MM.1S (cell line): ENCODE results near the gene MSI2.

Experiments used
- DNase-seq: peaks from one replicate; pipeline ENCODE4 v3.0.0-alpha.2; 2015
- H2AFZ ChIP-seq: fragments of 300-600 bp; sonication (generic); 2 replicates; pipeline ENCODE4 v1.6.0; 2016; ENCODE audit warnings: antibody characterized with exemption, low read length
- H3F3A ChIP-seq: fragments of 300-600 bp; sonication (generic); 2 replicates; pipeline ENCODE4 v1.6.1; 2016; ENCODE audit warnings: mild to moderate bottlenecking, antibody characterized with exemption, low read length, moderate library complexity, mixed read lengths; ENCODE audit not compliant: insufficient read depth
- H3K27ac ChIP-seq: fragments of 300-600 bp; sonication (generic); 2 replicates; pipeline ENCODE4 v1.5.1; 2016; ENCODE audit warnings: mild to moderate bottlenecking, low read length
- H3K27me3 ChIP-seq: fragments of 300-600 bp; sonication (generic); replicated peaks from 2 replicates; pipeline ENCODE4 v1.6.0; 2016; ENCODE audit warnings: low read length; ENCODE audit not compliant: insufficient read depth
- H3K36me3 ChIP-seq: fragments of 300-600 bp; sonication (generic); replicated peaks from 2 replicates; pipeline ENCODE4 v1.6.1; 2016; ENCODE audit warnings: mild to moderate bottlenecking, low read length, mixed read lengths; ENCODE audit not compliant: insufficient read depth
- H3K4me1 ChIP-seq: fragments of 300-600 bp; sonication (generic); 2 replicates; pipeline ENCODE4 v1.6.1; 2016; ENCODE audit warnings: low read length, mixed read lengths
- H3K4me2 ChIP-seq: fragments of 300-600 bp; sonication (generic); 2 replicates; pipeline ENCODE4 v1.6.0; 2016; ENCODE audit warnings: low read depth, low read length
- H3K4me3 ChIP-seq: fragments of 300-600 bp; sonication (generic); 2 replicates; pipeline ENCODE4 v1.5.1; 2016; ENCODE audit warnings: low read length, mixed read lengths
- H3K79me2 ChIP-seq: fragments of 300-600 bp; sonication (generic); 2 replicates; pipeline ENCODE4 v1.6.1; 2016; ENCODE audit warnings: mixed run types, low read length, mixed read lengths
- H3K9ac ChIP-seq: fragments of 300-600 bp; sonication (generic); 2 replicates; pipeline ENCODE4 v1.6.1; 2016; ENCODE audit warnings: low read length, mixed read lengths
- H3K9me2 ChIP-seq: fragments of 300-600 bp; sonication (generic); replicated peaks from 2 replicates; pipeline ENCODE4 v1.6.1; 2016; ENCODE audit warnings: mild to moderate bottlenecking, low read length, mixed read lengths; ENCODE audit not compliant: insufficient read depth
- H3K9me3 ChIP-seq: fragments of 300-600 bp; sonication (generic); replicated peaks from 2 replicates; pipeline ENCODE4 v1.6.1; 2016; ENCODE audit warnings: mild to moderate bottlenecking, low read length, mixed read lengths; ENCODE audit not compliant: insufficient read depth
- H4K20me1 ChIP-seq: fragments of 300-600 bp; sonication (generic); 2 replicates; pipeline ENCODE4 v1.6.1; 2016; ENCODE audit warnings: mild to moderate bottlenecking, low read length, moderate library complexity, mixed read lengths; ENCODE audit not compliant: insufficient read depth
- EZH2 ChIP-seq: fragments of 300-600 bp; sonication (generic); optimal IDR thresholded peaks from 2 replicates; pipeline ENCODE3; 2017; ENCODE audit warnings: low read depth, mild to moderate bottlenecking, antibody characterized with exemption, low read length, mixed read lengths
- EZH2phosphoT487 ChIP-seq: fragments of 300-600 bp; sonication (generic); IDR thresholded peaks from 2 replicates; pipeline ENCODE4 v1.6.1; 2018; ENCODE audit warnings: antibody characterized with exemption, low read length
- TF ChIP-seq, protein P1 (sequence below): fragments of 300-600 bp; sonication (generic); IDR thresholded peaks from 2 replicates; pipeline ENCODE4 v1.5.1; 2016; ENCODE audit warnings: antibody characterized with exemption, low read length, mixed read lengths

The MSI2 gene

DNA sequence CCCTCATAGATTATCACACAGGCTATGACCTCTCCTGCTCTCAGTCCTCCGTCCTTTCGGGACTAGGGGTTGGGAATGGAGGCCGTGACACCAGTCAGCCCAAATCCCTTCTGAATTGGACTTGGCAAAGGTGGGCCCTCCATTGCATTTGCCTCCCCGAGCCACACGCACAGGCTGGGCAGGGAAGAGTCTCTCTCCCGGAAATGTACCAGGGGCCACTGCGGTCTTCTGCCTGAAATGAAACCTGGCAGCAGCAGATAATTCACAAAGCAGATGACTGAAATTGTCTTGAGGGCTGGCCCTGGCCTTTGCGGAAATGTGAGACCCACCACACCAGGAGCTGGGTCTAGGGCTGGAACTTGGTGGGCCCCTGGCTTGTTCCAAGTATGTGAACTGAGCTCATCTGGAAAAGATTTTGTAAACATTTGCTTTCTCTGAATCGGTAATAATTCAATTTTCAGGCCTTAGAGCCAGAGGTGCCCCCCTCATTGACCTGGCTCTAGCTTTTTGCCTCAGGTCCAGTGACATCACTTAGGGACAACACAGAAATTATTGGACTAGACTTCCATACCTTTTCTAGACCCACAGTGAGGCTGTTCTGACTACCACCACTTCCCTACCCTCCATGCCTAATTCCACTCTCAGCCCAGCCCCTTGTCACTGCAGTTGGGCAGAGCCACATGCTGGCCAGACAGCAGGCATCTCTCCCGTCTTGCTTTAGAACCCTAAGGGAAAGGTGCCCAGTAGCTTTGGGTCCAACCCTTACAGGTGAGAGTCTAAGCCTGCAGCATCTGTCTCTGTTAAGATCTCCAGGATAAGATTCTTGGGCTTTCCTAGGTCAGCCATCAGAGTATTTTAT lies 413.6 kb downstream of the MSI2 start:
- no peak for TF ChIP-seq EZH2phosphoT487
- TF ChIP-seq EZH2, result no peak
- TF ChIP-seq, protein P1, sequence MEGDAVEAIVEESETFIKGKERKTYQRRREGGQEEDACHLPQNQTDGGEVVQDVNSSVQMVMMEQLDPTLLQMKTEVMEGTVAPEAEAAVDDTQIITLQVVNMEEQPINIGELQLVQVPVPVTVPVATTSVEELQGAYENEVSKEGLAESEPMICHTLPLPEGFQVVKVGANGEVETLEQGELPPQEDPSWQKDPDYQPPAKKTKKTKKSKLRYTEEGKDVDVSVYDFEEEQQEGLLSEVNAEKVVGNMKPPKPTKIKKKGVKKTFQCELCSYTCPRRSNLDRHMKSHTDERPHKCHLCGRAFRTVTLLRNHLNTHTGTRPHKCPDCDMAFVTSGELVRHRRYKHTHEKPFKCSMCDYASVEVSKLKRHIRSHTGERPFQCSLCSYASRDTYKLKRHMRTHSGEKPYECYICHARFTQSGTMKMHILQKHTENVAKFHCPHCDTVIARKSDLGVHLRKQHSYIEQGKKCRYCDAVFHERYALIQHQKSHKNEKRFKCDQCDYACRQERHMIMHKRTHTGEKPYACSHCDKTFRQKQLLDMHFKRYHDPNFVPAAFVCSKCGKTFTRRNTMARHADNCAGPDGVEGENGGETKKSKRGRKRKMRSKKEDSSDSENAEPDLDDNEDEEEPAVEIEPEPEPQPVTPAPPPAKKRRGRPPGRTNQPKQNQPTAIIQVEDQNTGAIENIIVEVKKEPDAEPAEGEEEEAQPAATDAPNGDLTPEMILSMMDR, result no peak
- no peak overlapping the region for H3K27ac ChIP-seq

DNA sequence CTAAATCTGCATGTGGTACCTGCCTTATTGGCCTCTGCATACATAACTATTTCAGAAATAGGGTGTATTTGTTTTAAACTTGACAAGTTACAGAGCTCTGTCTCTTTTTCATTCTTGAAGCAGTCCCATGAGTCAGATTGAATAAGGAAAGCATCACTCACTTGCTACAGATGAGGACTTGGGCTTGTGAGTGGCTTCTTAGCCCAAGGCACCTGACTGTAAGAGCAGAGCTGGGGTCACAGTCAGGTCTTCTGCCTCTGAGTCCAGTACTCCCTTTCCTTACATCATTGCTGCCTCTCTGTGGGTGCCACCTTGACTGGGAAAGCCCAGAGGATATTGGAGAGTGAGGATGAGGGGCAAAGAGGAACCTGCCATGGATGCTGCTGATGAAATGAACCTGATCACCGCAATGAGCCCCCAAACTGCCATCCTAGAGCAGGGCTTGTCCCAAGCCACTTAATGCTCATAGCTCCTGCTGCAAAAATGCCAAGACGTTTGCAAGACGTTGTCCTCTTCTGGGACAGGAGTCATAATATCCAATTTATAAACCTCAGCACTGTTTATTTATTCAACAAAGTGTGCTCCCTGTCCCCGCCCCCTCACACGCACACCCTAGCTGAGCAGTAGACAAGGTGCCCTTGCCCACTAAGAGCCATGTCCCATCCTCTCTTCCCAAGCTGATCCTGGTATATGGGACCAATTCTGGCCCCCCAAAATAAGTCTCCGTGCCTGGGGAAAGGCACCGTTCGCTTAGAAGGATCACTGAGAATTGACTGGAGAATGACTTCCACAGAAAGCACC lies 414.6 kb downstream of the MSI2 start:
- no peak overlapping the region for H3K27ac ChIP-seq

More for the DNA sequence above, 413.6 kb downstream of the MSI2 start:
- no peaks in the 10 kb centered on the region for H3K27me3 ChIP-seq
- H4K20me1 ChIP-seq, result no peaks in the 10 kb centered on the region
- no peaks in the 10 kb centered on the region for H3K79me2 ChIP-seq
- no peaks in the 10 kb centered on the region for H3K9me3 ChIP-seq
- no peaks in the 10 kb centered on the region for H3K36me3 ChIP-seq
- DNase-seq, result no peak
- H3K9me2 ChIP-seq, result no peaks in the 10 kb centered on the region
- no peak overlapping the region for H3K4me2 ChIP-seq
- no peak overlapping the region for H2AFZ ChIP-seq
- no peak overlapping the region for H3K4me3 ChIP-seq
- H3K9ac ChIP-seq, result no peak overlapping the region
- no peaks in the 10 kb centered on the region for H3K4me1 ChIP-seq
- H3F3A ChIP-seq, result no peaks in the 10 kb centered on the region

DNA sequence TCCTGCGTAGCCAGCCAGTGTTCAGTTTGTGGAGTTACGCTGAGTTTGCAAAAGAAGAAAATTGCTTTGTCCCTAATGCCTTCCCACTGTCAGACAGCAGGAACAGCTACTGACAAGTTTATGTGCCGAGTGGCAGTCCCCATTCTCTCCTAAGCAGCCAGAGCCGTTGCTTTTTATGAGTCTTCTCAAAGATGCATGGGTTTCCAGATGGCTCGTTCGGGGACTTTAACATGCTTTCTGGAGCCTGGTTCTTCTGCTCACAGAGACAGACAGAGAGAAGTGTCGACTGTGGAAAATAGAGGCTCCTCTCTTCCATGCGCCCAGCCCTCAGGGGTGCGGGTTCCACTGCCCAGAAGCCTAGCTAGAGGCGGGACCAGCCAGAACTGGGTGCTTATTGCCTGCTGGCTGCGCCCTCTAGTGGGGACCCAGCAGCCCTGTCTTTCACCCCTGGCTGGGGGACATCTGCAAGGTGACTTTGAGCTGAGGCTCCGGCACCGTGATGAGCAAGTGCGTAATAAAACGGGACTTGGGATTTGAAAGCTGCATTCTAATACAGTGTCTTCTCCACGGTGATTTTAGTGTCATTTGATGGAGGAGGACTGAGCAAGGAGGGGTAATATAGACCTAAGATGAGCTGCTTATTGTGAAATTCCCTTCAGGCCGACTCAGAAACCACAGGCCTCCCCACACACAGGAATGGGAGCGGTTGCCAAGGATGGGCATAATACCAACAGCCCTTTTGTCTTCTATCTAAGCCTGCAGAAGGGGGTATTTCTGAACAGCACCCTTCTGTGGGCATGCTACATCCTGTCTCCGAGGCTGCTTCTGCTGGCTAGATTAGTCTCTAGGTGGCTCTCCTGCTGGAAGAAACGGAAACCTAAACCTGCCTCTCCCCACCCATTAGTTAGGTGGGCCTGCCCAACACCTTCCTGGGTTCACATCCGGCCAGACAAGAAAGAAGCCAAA lies 415.6 kb downstream of the MSI2 start:
- H3K9ac ChIP-seq, result no peak overlapping the region

More for the DNA sequence above, 414.6 kb downstream of the MSI2 start:
- H4K20me1 ChIP-seq, result no peaks in the 10 kb centered on the region
- H3K4me2 ChIP-seq, result no peak overlapping the region
- no peaks in the 10 kb centered on the region for H3K4me1 ChIP-seq
- DNase-seq, result no peak
- H3K9ac ChIP-seq, result no peak overlapping the region
- H2AFZ ChIP-seq, result no peak overlapping the region
- H3F3A ChIP-seq, result no peaks in the 10 kb centered on the region
- H3K4me3 ChIP-seq, result no peak overlapping the region
- no peaks in the 10 kb centered on the region for H3K27me3 ChIP-seq
- H3K79me2 ChIP-seq, result no peaks in the 10 kb centered on the region
- H3K9me3 ChIP-seq, result no peaks in the 10 kb centered on the region
- no peaks in the 10 kb centered on the region for H3K36me3 ChIP-seq
- TF ChIP-seq, protein P1, result no peak
- no peak for TF ChIP-seq EZH2
- no peak for TF ChIP-seq EZH2phosphoT487
- H3K9me2 ChIP-seq, result no peaks in the 10 kb centered on the region

More for the DNA sequence above, 415.6 kb downstream of the MSI2 start:
- H3K4me2 ChIP-seq, result no peak overlapping the region
- no peaks in the 10 kb centered on the region for H3K36me3 ChIP-seq
- no peak overlapping the region for H3K27ac ChIP-seq
- no peak overlapping the region for H2AFZ ChIP-seq
- H3K4me3 ChIP-seq, result no peak overlapping the region
- no peaks in the 10 kb centered on the region for H3K9me2 ChIP-seq
- TF ChIP-seq, protein P1, result peak; percentile 92
- no peak for TF ChIP-seq EZH2
- H3K4me1 ChIP-seq, result no peaks in the 10 kb centered on the region
- H3K27me3 ChIP-seq, result no peaks in the 10 kb centered on the region
- peak; percentile 69 for DNase-seq
- no peaks in the 10 kb centered on the region for H3K9me3 ChIP-seq
- H3K79me2 ChIP-seq, result no peaks in the 10 kb centered on the region
- H4K20me1 ChIP-seq, result no peaks in the 10 kb centered on the region
- H3F3A ChIP-seq, result no peaks in the 10 kb centered on the region
